ENCODE results near the gene PELI1.

GRCh38 chr2:64062840-64063239 lies 81.4 kb downstream of the PELI1 start:
- TF ChIP-seq ZNF501 (tag by site-specific recombination; IDR thresholded peaks at IDR 0.05) (no peak), CTCF (tag by site-specific recombination; IDR thresholded peaks at IDR 0.05) (no peak), ZNF274 (IDR thresholded peaks at IDR 0.05; ENCODE audit: low read length) (no peak), ZNF274 (tag by site-specific recombination; IDR thresholded peaks at IDR 0.05; ENCODE audit: borderline replicate concordance) (no peak), YY1 (tag by site-specific recombination; IDR thresholded peaks at IDR 0.05) (no peak), ZNF404 (tag by site-specific recombination; IDR thresholded peaks at IDR 0.05) (no peak), ZNF561 (tag by site-specific recombination; IDR thresholded peaks at IDR 0.05; ENCODE audit: borderline replicate concordance) (no peak), ZNF670 (tag by site-specific recombination; IDR thresholded peaks at IDR 0.05; ENCODE audit: low read depth) (no peak), REST (tag by site-specific recombination; IDR thresholded peaks at IDR 0.05) (no peak), ZNF174 (tag by site-specific recombination; IDR thresholded peaks at IDR 0.05) (no peak), ZNF202 (tag by site-specific recombination; IDR thresholded peaks at IDR 0.05; ENCODE audit: borderline replicate concordance) (no peak), SETDB1 (IDR thresholded peaks at IDR 0.05; ENCODE audit: insufficient read length, low read length) (no peak)
